HepG2 (cell line): ENCODE data around the gene WHAMM.

Experiments used
- ADNP ChIP-seq: sonication (generic); formaldehyde crosslinking; IDR thresholded peaks from 2 replicates; pipeline ENCODE4 v1.4.0; 2020; ENCODE audit warnings: missing genetic modification reagents
- BRCA1 ChIP-seq: sonication (generic); formaldehyde crosslinking; IDR thresholded peaks from 2 replicates; pipeline ENCODE4 v1.4.0; 2020; ENCODE audit warnings: missing genetic modification reagents
- EP300 ChIP-seq, 3 experiments: sonication (generic) in 1 of 3; formaldehyde crosslinking in 1 of 3; IDR thresholded peaks; 2 replicates each; pipeline versions ENCODE4 v1.5.1 to v1.6.1; 2011 to 2020; ENCODE audit warnings: low read depth in 2 of 3, low read length in 2 of 3, borderline replicate concordance in 1 of 3, improper control_type of control experiment in 1 of 3, mild to moderate bottlenecking in 1 of 3, missing genetic modification reagents in 1 of 3, moderate library complexity in 1 of 3
- KDM6A ChIP-seq: IDR thresholded peaks from 2 replicates; pipeline ENCODE4 v1.6.1; 2016; ENCODE audit warnings: low read depth
- MLLT10 ChIP-seq: sonication (generic); formaldehyde crosslinking; IDR thresholded peaks from 2 replicates; pipeline ENCODE4 v1.4.0; 2020; ENCODE audit warnings: missing genetic modification reagents
- TFAP4 ChIP-seq: sonication (generic); IDR thresholded peaks from 2 replicates; pipeline ENCODE4 v1.6.1; 2016; ENCODE audit warnings: low read depth, borderline replicate concordance

DNA sequence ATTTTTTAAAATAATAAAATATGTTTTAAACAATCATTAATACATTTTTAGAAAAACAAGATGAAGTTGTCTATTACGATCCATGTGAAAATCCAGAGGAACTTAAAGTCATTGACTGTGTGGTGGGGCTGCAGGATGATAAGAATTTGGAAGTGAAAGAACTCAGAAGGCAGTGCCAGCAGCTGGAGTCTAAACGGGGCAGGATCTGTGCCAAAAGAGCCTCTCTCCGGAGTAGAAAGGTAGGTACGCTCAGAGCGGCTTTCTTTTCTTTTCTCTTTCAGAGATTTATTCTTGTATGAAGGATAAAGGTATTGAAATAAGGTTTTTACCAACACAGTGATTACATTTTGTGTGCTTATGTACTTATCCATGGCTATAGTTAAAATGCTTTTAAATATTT lies 13.6 kb downstream of the WHAMM start:
- TF ChIP-seq EP300 (IDR thresholded peaks at IDR 0.05; ENCODE audit: low read depth in 2 of 2, low read length in 2 of 2) = no peak
- no peak for TF ChIP-seq EP300 (CRISPR knock-in tag; IDR thresholded peaks at IDR 0.05; ENCODE audit: borderline replicate concordance)
- TF ChIP-seq KDM6A = no peak
- TF ChIP-seq BRCA1 = no peak
- no peak for TF ChIP-seq TFAP4
- no peak for TF ChIP-seq MLLT10 (CRISPR knock-in tag)
- TF ChIP-seq ADNP (CRISPR knock-in tag) = no peak
